CD4-positive, alpha-beta T cell treated with Interleukin-4 for 4 hours (primary cell): Measurements from ENCODE around the gene PAN2.
"Not testable (repeated sequence)": the region's sequence is repeated elsewhere in the genome, so short reads cannot be mapped to it uniquely, and the experiment has no call there.

ENCODE experiments used
- DNase-seq: peaks from one replicate; pipeline ENCODE4 v3.0.0-alpha.2; 2020

PAN2 gene

GRCh38 chr12:56333679-56334489 lies at the start of gene PAN2:
PAN2 (minus strand) TSS chr12:56334000; CDS start chr12:56333094, 906 bp downstream.
- peak; percentile 97 for DNase-seq

GRCh38 chr12:56382611-56383010 lies 48.8 kb upstream of the PAN2 start:
- DNase-seq = no peak

GRCh38 chr12:56377989-56378316 lies 44.2 kb upstream of the PAN2 start:
- no peak for DNase-seq

GRCh38 chr12:56377310-56377988 lies 43.6 kb upstream of the PAN2 start:
- no peak for DNase-seq

GRCh38 chr12:56375598-56376434 lies 42.0 kb upstream of the PAN2 start:
- DNase-seq = no peak

DNA sequence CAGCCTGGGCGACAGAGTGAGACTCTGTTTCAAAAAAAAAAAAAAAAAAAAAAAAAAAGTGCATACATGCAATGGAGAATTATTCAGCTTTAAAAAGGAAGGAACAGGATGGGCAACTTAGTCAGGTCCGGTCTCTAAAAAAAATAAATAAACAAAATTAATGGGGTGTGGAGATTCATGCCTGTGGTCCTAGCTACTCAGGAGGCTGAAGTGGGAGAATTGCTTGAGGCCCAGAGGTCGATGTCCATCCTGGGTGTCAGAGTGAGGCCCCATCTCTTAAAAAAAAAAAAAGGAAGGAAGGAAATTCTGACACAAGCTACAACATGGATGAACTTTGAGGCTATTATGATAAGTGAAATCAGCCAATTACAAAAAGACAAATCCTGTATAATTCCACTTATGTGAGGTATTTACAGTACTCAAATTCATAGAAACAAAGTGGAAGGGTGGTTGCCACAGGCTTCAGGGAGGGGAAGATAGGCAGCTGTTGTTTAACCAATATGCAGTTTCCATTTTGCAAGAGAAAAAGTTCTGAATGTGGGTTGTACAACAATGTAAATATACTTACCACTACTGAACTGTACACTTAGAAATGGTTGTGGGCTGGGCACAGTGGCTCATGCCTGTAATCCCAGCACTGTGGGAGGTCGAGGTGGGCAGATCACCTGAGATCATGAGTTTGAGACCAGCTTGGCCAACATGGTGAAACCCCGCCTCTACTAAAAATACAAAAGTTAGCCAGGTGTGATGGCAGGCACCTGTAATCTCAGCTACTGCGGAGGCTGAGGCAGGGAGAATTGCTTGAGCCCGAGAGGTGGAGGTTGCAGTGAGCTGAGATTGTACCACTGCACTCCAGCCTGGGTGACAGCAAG lies 41.2 kb upstream of the PAN2 start:
- no peak for DNase-seq

DNA sequence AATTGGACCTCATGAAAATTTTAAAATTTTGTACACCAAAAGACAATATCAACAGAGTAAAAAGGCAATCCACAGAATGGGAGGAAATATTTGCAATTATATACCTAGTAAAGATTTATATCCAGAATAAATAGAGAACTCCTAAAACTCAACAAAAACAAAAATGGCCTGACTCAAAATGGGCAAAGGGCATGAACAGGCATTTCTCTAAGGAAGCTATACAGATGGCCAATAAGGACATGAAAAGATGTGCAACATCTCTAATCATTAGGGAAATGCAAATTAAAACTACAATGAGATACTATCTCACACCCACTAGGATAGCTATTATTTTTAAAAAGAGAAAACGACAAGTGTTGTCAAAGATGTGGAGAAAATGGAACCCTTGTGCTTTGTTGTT lies 39.7 kb upstream of the PAN2 start:
- no peak for DNase-seq

DNA sequence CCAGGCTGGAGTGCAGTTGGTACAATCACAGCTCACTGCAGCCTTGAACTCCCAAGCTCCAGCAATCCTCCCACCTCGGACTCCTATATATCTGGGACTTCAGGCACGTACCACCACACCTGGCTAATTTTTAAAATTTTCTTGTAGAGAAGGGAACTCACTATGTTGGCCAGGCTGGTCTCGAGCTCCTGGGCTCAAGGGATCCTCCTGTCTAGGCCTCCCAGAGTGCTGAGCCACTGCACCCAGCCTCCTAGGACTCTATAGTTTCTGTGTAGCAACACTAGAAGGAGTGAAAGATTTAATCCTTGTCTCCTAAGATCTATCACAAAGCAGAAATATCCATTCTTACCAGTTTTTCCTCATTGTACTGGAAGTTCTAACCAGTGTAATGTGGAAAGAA lies 33.1 kb upstream of the PAN2 start:
- DNase-seq = no peak

GRCh38 chr12:56362130-56363059 lies 28.6 kb upstream of the PAN2 start, which contains the start of gene APOF:
APOF (minus strand) TSS chr12:56362857; CDS start chr12:56362745, 112 bp downstream.
- DNase-seq = no peak

DNA sequence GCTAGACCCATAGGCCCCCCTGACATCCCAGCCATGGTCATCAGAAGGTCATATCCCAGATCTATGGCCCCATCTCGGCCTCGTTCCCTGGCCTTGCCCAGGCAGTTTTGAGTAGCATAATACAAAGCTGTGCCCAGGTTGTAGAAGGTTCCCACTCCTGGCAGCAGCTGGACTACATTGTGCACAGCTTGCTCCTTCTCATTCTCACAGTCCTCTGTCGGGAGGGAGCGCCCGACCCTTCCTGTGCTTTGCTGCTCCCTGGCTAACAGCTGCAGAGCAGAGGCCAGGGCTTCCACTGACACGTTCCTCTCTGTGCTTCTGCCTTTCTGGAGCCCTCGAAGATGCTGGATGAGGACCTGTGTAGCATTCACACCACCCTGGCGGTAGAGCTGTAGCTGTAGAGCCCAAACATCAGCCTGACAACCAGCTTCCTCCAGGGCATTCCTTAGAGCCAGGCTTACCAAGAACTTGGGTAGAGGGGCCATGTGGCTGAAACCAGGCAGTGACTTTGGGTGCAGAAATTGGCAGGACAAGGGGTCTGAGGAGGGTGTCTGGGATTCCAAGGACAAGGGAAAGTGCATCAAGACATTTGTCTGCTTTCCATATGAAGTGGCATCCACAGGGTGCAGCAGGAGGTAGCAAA lies 27.8 kb upstream of the PAN2 start:
- DNase-seq = no peak

DNA sequence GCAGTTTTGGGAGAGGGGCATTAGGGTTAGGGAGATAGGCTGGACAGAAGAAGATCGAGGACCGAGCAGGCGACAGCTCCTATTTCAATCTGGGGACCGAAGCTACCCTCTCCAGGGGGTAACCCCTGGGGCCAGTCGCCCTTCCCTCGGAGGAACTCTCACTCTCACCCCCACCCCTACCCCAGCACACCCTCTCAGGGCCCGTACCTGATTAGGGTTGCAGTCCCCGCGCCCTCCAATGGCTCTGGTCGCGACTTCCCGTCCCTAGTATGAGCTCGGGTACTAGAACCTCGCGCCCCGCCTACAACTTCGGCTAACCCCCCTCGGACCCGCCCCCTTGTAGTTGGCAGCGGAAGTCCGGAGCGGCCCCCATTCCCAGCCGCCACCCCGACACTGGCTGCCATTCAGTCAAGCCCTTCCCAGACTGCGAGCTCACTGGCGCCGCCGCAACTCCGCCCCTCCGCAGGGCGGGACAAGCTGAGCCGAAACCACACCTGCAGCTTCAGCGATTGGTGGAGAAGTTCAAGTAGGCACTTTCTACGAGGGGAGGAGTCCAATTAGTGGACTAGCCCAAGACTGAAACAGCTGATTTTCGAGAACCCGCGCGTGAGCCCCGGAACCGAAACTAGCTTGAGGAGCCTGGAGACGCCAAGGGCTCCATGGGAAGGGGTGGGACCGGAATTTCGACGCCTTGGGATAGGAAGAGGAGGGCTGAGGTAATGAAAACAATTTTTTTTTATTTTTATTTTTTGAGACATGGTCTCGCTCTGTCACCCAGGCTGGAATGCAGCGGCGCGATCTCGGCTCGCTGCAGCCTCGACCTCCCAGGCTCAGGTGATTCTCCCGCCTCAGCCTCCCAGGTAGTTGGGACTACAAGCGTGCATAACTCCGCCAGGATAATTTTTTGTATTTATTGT lies 26.3 kb upstream of the PAN2 start, which contains the start of gene STAT2:
TSS of gene STAT2 (minus strand) at position 257 of the 917 bp plus-strand sequence. CDS start 3,536 bp downstream, outside the sequence.
- DNase-seq = peak; percentile 100

- DNase-seq = peak; percentile 16
These were observed 25.2 kb upstream of the PAN2 start for GRCh38 chr12:56358836-56359532.

DNA sequence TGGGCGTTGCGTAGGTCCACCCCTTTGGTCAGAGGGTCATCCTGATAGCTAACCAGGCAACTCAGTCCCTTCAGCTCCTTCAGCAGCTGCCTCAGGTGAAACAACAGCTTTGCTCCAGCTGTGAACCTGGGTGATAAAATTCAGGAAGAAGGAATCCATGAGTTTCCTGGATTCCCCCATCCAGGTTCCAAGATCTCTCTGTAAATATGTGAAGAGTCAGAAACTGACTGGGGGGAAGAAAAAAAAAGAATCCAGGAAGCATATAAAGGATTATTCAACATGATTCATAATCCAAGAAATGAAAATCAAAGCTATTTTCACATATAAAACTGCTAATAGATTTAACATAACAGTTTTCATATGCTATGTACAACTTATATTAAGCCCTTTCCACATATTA lies 17.5 kb upstream of the PAN2 start:
- DNase-seq = no peak

- no peak for DNase-seq
These were observed 16.9 kb upstream of the PAN2 start for GRCh38 chr12:56350662-56351061.

DNA sequence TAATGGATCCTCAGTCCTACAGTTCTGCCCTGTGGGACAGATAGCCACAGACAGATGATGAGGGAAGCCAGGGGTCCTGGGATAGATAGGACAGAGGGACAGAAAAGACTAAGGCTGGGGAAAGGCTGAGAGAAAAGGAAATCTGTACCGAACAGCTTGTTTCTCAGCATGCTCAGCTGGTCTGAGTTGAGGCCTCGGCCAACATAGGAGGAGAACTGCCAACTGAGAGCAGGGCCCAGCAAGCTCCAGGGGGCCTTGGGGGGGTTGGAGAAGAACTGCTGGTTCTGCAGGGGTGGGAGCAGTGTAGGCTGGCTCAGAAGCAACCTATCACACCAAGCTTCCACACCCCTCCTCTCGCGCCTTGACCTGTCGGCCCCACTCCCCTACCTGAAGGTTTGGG lies 15.0 kb upstream of the PAN2 start:
- no peak for DNase-seq

DNA sequence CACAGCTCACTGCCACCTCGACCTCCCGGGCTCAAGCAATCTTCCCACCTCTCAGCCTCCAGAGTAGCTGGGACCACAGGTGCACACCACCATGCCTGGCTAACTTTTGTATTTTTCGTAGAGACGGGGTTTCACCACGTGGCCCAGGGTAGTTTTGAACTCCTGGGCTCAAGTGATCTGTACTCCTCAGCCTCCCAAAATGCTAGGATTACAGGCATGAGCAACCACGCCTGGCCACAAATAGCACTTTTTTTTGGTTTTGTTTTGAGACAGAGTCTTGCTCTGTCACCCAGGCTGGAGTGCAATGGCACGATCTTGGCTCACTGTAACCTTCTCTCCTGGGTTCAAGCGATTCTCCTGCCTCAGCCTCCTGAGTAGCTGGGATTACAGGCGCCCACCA lies 13.5 kb upstream of the PAN2 start:
- DNase-seq = not testable (repeated sequence)

DNA sequence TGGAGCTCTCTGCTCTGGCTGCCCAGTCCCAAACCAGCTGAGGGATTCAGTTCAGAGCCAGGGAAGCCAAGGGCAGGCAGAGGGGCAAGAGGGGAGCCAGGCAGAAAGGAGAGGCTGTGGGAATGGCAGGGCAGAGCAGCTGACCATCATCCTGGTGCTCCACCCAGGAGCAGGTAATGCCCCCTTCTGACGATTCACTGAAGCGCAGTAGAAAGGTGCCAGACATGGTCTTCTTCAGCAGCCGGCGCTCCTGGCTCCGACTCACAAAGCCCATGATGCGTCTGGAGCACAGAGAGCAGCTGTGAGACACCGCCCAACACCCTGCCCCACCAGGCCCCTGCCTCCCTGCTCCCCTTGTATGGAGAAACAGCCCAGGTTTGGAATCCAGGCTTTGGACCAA lies 12.9 kb upstream of the PAN2 start:
- no peak for DNase-seq

GRCh38 chr12:56342290-56342689 lies 8.5 kb upstream of the PAN2 start:
- DNase-seq = not testable (repeated sequence)

DNA sequence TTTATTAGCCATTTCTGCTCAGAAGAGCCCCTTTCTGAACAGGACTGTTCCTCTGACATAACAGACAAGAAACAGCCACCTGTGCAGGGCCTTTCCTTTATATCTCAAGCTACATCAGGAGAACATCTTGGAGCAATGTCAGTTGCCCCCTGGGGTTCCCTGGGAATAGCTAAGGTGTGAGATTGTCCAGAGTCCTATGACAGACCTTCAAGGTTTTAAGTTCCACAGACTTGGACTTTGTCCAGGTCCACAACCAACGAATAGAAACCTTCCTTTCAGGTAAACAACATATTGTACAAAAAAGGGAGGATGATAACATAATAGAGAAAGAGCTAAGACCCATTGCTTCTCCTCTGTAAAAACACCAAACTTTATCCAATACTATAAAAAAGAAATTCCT lies 7.8 kb upstream of the PAN2 start:
- no peak for DNase-seq
